NCI-H128 (cell line): ENCODE data around the gene FOXP3.

Source experiments
- DNase-seq: peaks from one replicate; lab custom pipeline; 2025; ENCODE audit not compliant: unreplicated experiment; lab: John Stamatoyannopoulos, UW

The FOXP3 gene

GRCh38 chrX:49276207-49276606 is 11.7 kb upstream of the FOXP3 start:
- no peak for DNase-seq

- DNase-seq, result no peak
Measured at GRCh38 chrX:49273181-49273727, 8.7 kb upstream of the FOXP3 start.

- DNase-seq, result no peak
Measured at GRCh38 chrX:49272421-49272820, 7.9 kb upstream of the FOXP3 start.

- DNase-seq, result no peak
Measured at GRCh38 chrX:49271341-49271740, 6.8 kb upstream of the FOXP3 start.

GRCh38 chrX:49270249-49270921 is 5.9 kb upstream of the FOXP3 start:
- DNase-seq, result no peak

GRCh38 chrX:49269767-49270248 is 5.3 kb upstream of the FOXP3 start, which contains the start of gene PPP1R3F:
PPP1R3F (plus strand) TSS chrX:49269793; CDS start chrX:49269870, 77 bp downstream.
- no peak for DNase-seq

GRCh38 chrX:49269010-49269766 is 4.7 kb upstream of the FOXP3 start:
- peak; percentile 93 for DNase-seq

- DNase-seq, result no peak
Measured at GRCh38 chrX:49268702-49269009, 4.1 kb upstream of the FOXP3 start.

GRCh38 chrX:49266523-49267445 is 2.3 kb upstream of the FOXP3 start:
- DNase-seq, result no peak

GRCh38 chrX:49263631-49264030 is 879 bp downstream of the FOXP3 start:
- no peak for DNase-seq

- no peak for DNase-seq
Measured at GRCh38 chrX:49262603-49263002, 1.9 kb downstream of the FOXP3 start.

- no peak for DNase-seq
Measured at GRCh38 chrX:49260221-49260985, 4.1 kb downstream of the FOXP3 start.

GRCh38 chrX:49258749-49259124 is 5.8 kb downstream of the FOXP3 start:
- no peak for DNase-seq

GRCh38 chrX:49257846-49258748 is 6.4 kb downstream of the FOXP3 start:
- DNase-seq, result no peak

GRCh38 chrX:49257074-49257790 is 7.3 kb downstream of the FOXP3 start:
- no peak for DNase-seq

GRCh38 chrX:49256268-49256995 is 8.1 kb downstream of the FOXP3 start:
- DNase-seq, result no peak

- DNase-seq, result no peak
Measured at GRCh38 chrX:49254639-49255038, 9.9 kb downstream of the FOXP3 start.

GRCh38 chrX:49251325-49251724 is 13.2 kb downstream of the FOXP3 start:
- no peak for DNase-seq
